DOHH2 (cell line): ENCODE data around the gene CMSS1.

ENCODE experiments used
- H3F3A ChIP-seq: fragments of 200-600 bp; sonication (generic), shearing (Covaris generic); 2 replicates; pipeline ENCODE4 v1.6.0; 2016; ENCODE audit warnings: antibody characterized with exemption, mild to moderate bottlenecking; ENCODE audit not compliant: control insufficient read depth, insufficient read depth
- H3K27ac ChIP-seq: fragments of 200-600 bp; sonication (generic); 2 replicates; pipeline ENCODE4 v1.5.1; 2014; ENCODE audit warnings: low read depth, mild to moderate bottlenecking, low read length, moderate library complexity
- H3K27me3 ChIP-seq: fragments of 200-600 bp; sonication (generic); 2 replicates; pipeline ENCODE4 v1.6.1; 2014; ENCODE audit warnings: mild to moderate bottlenecking, low read length, mixed read lengths; ENCODE audit not compliant: control insufficient read depth
- H3K36me3 ChIP-seq: fragments of 200-600 bp; sonication (generic); 2 replicates; pipeline ENCODE4 v1.6.1; 2014; ENCODE audit warnings: mild to moderate bottlenecking, low read length, moderate library complexity, mixed read lengths; ENCODE audit not compliant: control insufficient read depth
- H3K4me1 ChIP-seq: fragments of 200-600 bp; sonication (generic); 2 replicates; pipeline ENCODE4 v1.6.1; 2014; ENCODE audit warnings: mild to moderate bottlenecking, low read length, mixed read lengths; ENCODE audit not compliant: control insufficient read depth
- H3K4me2 ChIP-seq: fragments of 200-600 bp; sonication (generic); 2 replicates; pipeline ENCODE4 v1.6.0; 2014; ENCODE audit warnings: mild to moderate bottlenecking, low read length, moderate library complexity
- H3K4me3 ChIP-seq: fragments of 200-600 bp; sonication (generic); 2 replicates; pipeline ENCODE4 v1.5.1; 2014; ENCODE audit warnings: mild to moderate bottlenecking, low read length, mixed read lengths
- H3K79me2 ChIP-seq: fragments of 200-600 bp; sonication (generic); 2 replicates; pipeline ENCODE4 v1.6.1; 2014; ENCODE audit warnings: mild to moderate bottlenecking, low read length, mixed read lengths; ENCODE audit not compliant: control insufficient read depth
- H3K9me2 ChIP-seq: fragments of 200-600 bp; sonication (generic); replicated peaks from 2 replicates; pipeline ENCODE4 v1.6.1; 2014; ENCODE audit warnings: mild to moderate bottlenecking, low read length, mixed read lengths; ENCODE audit not compliant: control insufficient read depth
- H3K9me3 ChIP-seq: fragments of 200-600 bp; sonication (generic); 2 replicates; pipeline ENCODE4 v1.6.1; 2014; ENCODE audit warnings: antibody characterized with exemption, low read length, mixed read lengths; ENCODE audit not compliant: control insufficient read depth, insufficient read depth
- H4K20me1 ChIP-seq: fragments of 200-600 bp; sonication (generic); 2 replicates; pipeline ENCODE4 v1.6.0; 2014; ENCODE audit warnings: low read depth, mild to moderate bottlenecking, antibody characterized with exemption, low read length, moderate library complexity; ENCODE audit not compliant: control insufficient read depth, insufficient read depth
- CTCF ChIP-seq: fragments of 200-600 bp; sonication (generic); IDR thresholded peaks from one replicate; pipeline ENCODE4 v1.5.1; 2014; ENCODE audit warnings: antibody characterized with exemption, mild to moderate bottlenecking, low read depth, low read length; ENCODE audit not compliant: poor library complexity, severe bottlenecking
- EZH2phosphoT487 ChIP-seq: fragments of 200-600 bp; sonication (generic); IDR thresholded peaks from 2 replicates; pipeline ENCODE4 v1.6.1; 2017; ENCODE audit warnings: borderline replicate concordance, mild to moderate bottlenecking, antibody characterized with exemption, low read length, moderate library complexity, mixed read lengths

CMSS1 gene

GRCh38 chr3:99961756-99962515, 144.3 kb downstream of the CMSS1 start:
- no peaks in the 10 kb centered on the region for H3K79me2 ChIP-seq
- H3F3A ChIP-seq = no peaks in the 10 kb centered on the region
- no peaks in the 10 kb centered on the region for H3K9me2 ChIP-seq
- H3K4me3 ChIP-seq = no peak overlapping the region
- H3K27me3 ChIP-seq = no peaks in the 10 kb centered on the region
- H4K20me1 ChIP-seq = 0 out of 2 replicates have a peak, but pooled peaks cover 3% of the 10 kb centered on the region
- H3K9me3 ChIP-seq = no peaks in the 10 kb centered on the region
- H3K27ac ChIP-seq = no peak overlapping the region
- TF ChIP-seq CTCF = no peak
- TF ChIP-seq EZH2phosphoT487 = no peak
- no peaks in the 10 kb centered on the region for H3K4me1 ChIP-seq
- H3K4me2 ChIP-seq = no peak overlapping the region
- H3K36me3 ChIP-seq = no peaks in the 10 kb centered on the region

- TF ChIP-seq EZH2phosphoT487 (no peak), CTCF (no peak)
- no peaks in the 10 kb centered on the region for H3K4me1 ChIP-seq
- H3K9me2 ChIP-seq = no peaks in the 10 kb centered on the region
- no peaks in the 10 kb centered on the region for H3K79me2 ChIP-seq
- no peaks in the 10 kb centered on the region for H3K9me3 ChIP-seq
- no peak overlapping the region for H3K4me3 ChIP-seq
- no peak overlapping the region for H3K4me2 ChIP-seq
- H3K27ac ChIP-seq = no peak overlapping the region
- no peaks in the 10 kb centered on the region for H3K27me3 ChIP-seq
- H3K36me3 ChIP-seq = no peaks in the 10 kb centered on the region
- H4K20me1 ChIP-seq = 0 out of 2 replicates have a peak, but pooled peaks cover 3% of the 10 kb centered on the region
- H3F3A ChIP-seq = no peaks in the 10 kb centered on the region
Measured at GRCh38 chr3:99962703-99963102, 145.0 kb downstream of the CMSS1 start.

GRCh38 chr3:99965077-99965476, 147.4 kb downstream of the CMSS1 start:
- Histone ChIP-seq H3K9me2 (no peaks in the 10 kb centered on the region), H3K9me3 (no peaks in the 10 kb centered on the region), H3K4me2 (no peak overlapping the region), H3K36me3 (no peaks in the 10 kb centered on the region), H3K4me3 (no peak overlapping the region), H3K4me1 (no peaks in the 10 kb centered on the region), H3K27me3 (no peaks in the 10 kb centered on the region), H3K79me2 (no peaks in the 10 kb centered on the region), H4K20me1 (no peaks in the 10 kb centered on the region), H3F3A (no peaks in the 10 kb centered on the region), H3K27ac (no peak overlapping the region)
- TF ChIP-seq EZH2phosphoT487 (no peak), CTCF (no peak)
